Activated CD8-positive, alpha-beta T cell treated with anti-CD3 and anti-CD28 coated beads for 36 hours (primary cell): ENCODE data around the gene UBE2G2. TPM values are rescaled to one million over a fixed set of nuclear protein-coding genes. Genes with fewer than 3 reads are reported as not detected.

Experiments
- ATAC-seq: fragments of 200-7000 bp; cut with Tn5 transposase; one replicate; pipeline ENCODE4 v1.10.0; 2021; ENCODE audit warnings: mild to moderate bottlenecking, moderate library complexity
- CTCF ChIA-PET: fragments of 350-600 bp; sonication (Branson Sonifier 250); formaldehyde crosslinking; loops from one replicate; lab custom pipeline; 2021; ENCODE audit warnings: antibody characterized with exemption; lab: Charles Lee
- POLR2A ChIA-PET: fragments of 350-600 bp; sonication (Branson Sonifier 250); formaldehyde crosslinking; loops from one replicate; lab custom pipeline; 2021; ENCODE audit warnings: antibody characterized with exemption; lab: Charles Lee
- DNase-seq: peaks from one replicate; pipeline ENCODE4 v3.0.0-alpha.2; 2020
- H3K27ac Mint-ChIP-seq: one replicate; pipeline ENCODE4 v1.8.0; 2021; ENCODE audit warnings: mild to moderate bottlenecking, mixed read lengths
- H3K27me3 Mint-ChIP-seq: one replicate; pipeline ENCODE4 v1.8.0; 2021; ENCODE audit warnings: mixed read lengths
- H3K36me3 Mint-ChIP-seq: one replicate; pipeline ENCODE4 v1.8.0; 2021; ENCODE audit warnings: low read depth, mixed read lengths
- H3K4me1 Mint-ChIP-seq: one replicate; pipeline ENCODE4 v1.8.0; 2021; ENCODE audit warnings: low read depth, mixed read lengths
- H3K4me3 Mint-ChIP-seq: one replicate; pipeline ENCODE4 v1.8.0; 2021; ENCODE audit warnings: mild to moderate bottlenecking, moderate library complexity, mixed read lengths
- H3K9me3 Mint-ChIP-seq: one replicate; pipeline ENCODE4 v1.8.0; 2021; ENCODE audit warnings: mixed read lengths
- CTCF ChIP-seq: fragments of 200-600 bp; IDR thresholded peaks from one replicate; pipeline ENCODE4 v1.8.0; 2022; ENCODE audit warnings: antibody characterized with exemption, mild to moderate bottlenecking
- intact Hi-C: fragments of 100-400 bp; cut with micrococcal nuclease; formaldehyde crosslinking; loops from one replicate; pipeline ENCODE4 v1.10.0; 2022
- total RNA-seq, 2 experiments: library from RNA; stranded (reverse); gene quantifications; one replicate each; pipeline ENCODE4 v1.2.3, GENCODE V29; 2021

UBE2G2 gene
- total RNA-seq, 2 experiments from 2014 or later, result 113 to 115 TPM

GRCh38 chr21:44791993-44792392, 9.6 kb downstream of the UBE2G2 start:
- H3K27me3 Mint-ChIP-seq, result no peaks in the 10 kb centered on the region
- H3K36me3 Mint-ChIP-seq, result peaks cover 45% of the 10 kb centered on the region
- TF ChIP-seq CTCF, result no peak
- ATAC-seq, result no peak
- POLR2A ChIA-PET, result no interaction called here
- intact Hi-C loops, result loop anchor here (5.0 kb wide), 1 partner anchor 280 kb away; no protein-coding TSS in a partner anchor
- H3K9me3 Mint-ChIP-seq, result no peaks in the 10 kb centered on the region
- DNase-seq, result no peak
- peak overlapping the region; percentile 7 for H3K27ac Mint-ChIP-seq
- peaks cover 66% of the 10 kb centered on the region for H3K4me1 Mint-ChIP-seq
- CTCF ChIA-PET, result interaction anchor here (1.1 kb wide), 1 partner anchor 281 kb away, joined by 3 read pairs; no protein-coding TSS in a partner anchor
- no peak overlapping the region for H3K4me3 Mint-ChIP-seq

GRCh38 chr21:44791246-44791645, 10.4 kb downstream of the UBE2G2 start:
- H3K9me3 Mint-ChIP-seq, result no peaks in the 10 kb centered on the region
- H3K36me3 Mint-ChIP-seq, result peaks cover 39% of the 10 kb centered on the region
- POLR2A ChIA-PET, result no interaction called here
- H3K4me3 Mint-ChIP-seq, result no peak overlapping the region
- TF ChIP-seq CTCF, result no peak
- DNase-seq (no peak), ATAC-seq (no peak)
- H3K27ac Mint-ChIP-seq, result no peak overlapping the region
- peaks cover 63% of the 10 kb centered on the region for H3K4me1 Mint-ChIP-seq
- H3K27me3 Mint-ChIP-seq, result no peaks in the 10 kb centered on the region
- intact Hi-C loops, result loop anchor here (5.0 kb wide), 1 partner anchor 279 kb away; no protein-coding TSS in a partner anchor
- CTCF ChIA-PET, result interaction anchor here (1.1 kb wide), 1 partner anchor 280 kb away, joined by 3 read pairs; no protein-coding TSS in a partner anchor

GRCh38 chr21:44790368-44790767, 11.3 kb downstream of the UBE2G2 start:
- Mint-ChIP-seq H3K27me3 (no peaks in the 10 kb centered on the region), H3K27ac (no peak overlapping the region), H3K36me3 (peaks cover 35% of the 10 kb centered on the region), H3K4me1 (peaks cover 60% of the 10 kb centered on the region), H3K4me3 (no peak overlapping the region), H3K9me3 (no peaks in the 10 kb centered on the region)
- ATAC-seq, result no peak
- TF ChIP-seq CTCF, result no peak
- no peak for DNase-seq
- intact Hi-C loops, result loop anchor here (5.0 kb wide), 1 partner anchor 278 kb away; no protein-coding TSS in a partner anchor
- CTCF ChIA-PET, result interaction anchor here (1.1 to 1.7 kb wide), 2 partner anchors 10 to 48 kb away, joined by 3 to 13 read pairs; partner anchors contain the start of gene UBE2G2
- POLR2A ChIA-PET, result interaction anchor here (1.0 kb wide), 1 partner anchor 26 kb away, joined by 3 read pairs; no protein-coding TSS in a partner anchor

- H3K27ac Mint-ChIP-seq, result no peak overlapping the region
- peaks cover 63% of the 10 kb centered on the region for H3K4me1 Mint-ChIP-seq
- POLR2A ChIA-PET, result interaction anchor here (1.0 kb wide), 1 partner anchor 25 kb away, joined by 3 read pairs; no protein-coding TSS in a partner anchor
- no peak for DNase-seq
- TF ChIP-seq CTCF, result no peak
- H3K9me3 Mint-ChIP-seq, result no peaks in the 10 kb centered on the region
- no peaks in the 10 kb centered on the region for H3K27me3 Mint-ChIP-seq
- CTCF ChIA-PET, result interaction anchor here (1.1 to 1.7 kb wide), 2 partner anchors 11 to 47 kb away, joined by 3 to 13 read pairs; partner anchors contain the start of gene UBE2G2
- peaks cover 38% of the 10 kb centered on the region for H3K36me3 Mint-ChIP-seq
- intact Hi-C loops, result loop anchor here (5.0 kb wide), 1 partner anchor 278 kb away; no protein-coding TSS in a partner anchor
- no peak overlapping the region for H3K4me3 Mint-ChIP-seq
- no peak for ATAC-seq
These were observed 11.7 kb downstream of the UBE2G2 start for GRCh38 chr21:44789880-44790279.

GRCh38 chr21:44785620-44786335, 15.8 kb downstream of the UBE2G2 start:
- DNase-seq (no peak), ATAC-seq (no peak)
- peaks cover 46% of the 10 kb centered on the region for H3K4me1 Mint-ChIP-seq
- peaks cover 23% of the 10 kb centered on the region for H3K36me3 Mint-ChIP-seq
- CTCF ChIA-PET, result no interaction called here
- H3K9me3 Mint-ChIP-seq, result no peaks in the 10 kb centered on the region
- intact Hi-C loops, result no loop called here
- no peaks in the 10 kb centered on the region for H3K27me3 Mint-ChIP-seq
- H3K27ac Mint-ChIP-seq, result no peak overlapping the region
- POLR2A ChIA-PET, result interaction anchor here (0.6 kb wide), 1 partner anchor 14 kb away, joined by 3 read pairs; no protein-coding TSS in a partner anchor
- no peak overlapping the region for H3K4me3 Mint-ChIP-seq
- no peak for TF ChIP-seq CTCF
